ENCODE measurements around the gene ABCA12.

DNA sequence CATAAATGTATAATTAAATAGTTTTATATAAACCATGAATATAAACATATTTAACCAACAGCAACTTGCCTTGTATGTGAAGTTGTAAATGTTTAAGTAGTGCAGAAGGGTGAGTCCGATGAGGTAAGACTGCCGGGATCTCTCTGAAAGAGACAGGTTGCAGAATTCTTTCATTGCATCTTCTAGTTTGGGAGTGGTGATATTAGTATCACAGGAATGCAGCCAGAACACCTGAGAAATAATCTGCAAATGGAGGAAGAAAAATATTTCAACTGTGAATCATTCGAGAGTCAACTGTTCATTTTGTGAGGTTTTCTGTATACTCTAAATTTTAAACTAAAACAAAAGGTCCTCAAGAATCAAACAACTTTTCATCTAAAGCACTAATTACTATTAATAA, 123.0 kb downstream of the ABCA12 start:
- TF ChIP-seq, protein P1, sequence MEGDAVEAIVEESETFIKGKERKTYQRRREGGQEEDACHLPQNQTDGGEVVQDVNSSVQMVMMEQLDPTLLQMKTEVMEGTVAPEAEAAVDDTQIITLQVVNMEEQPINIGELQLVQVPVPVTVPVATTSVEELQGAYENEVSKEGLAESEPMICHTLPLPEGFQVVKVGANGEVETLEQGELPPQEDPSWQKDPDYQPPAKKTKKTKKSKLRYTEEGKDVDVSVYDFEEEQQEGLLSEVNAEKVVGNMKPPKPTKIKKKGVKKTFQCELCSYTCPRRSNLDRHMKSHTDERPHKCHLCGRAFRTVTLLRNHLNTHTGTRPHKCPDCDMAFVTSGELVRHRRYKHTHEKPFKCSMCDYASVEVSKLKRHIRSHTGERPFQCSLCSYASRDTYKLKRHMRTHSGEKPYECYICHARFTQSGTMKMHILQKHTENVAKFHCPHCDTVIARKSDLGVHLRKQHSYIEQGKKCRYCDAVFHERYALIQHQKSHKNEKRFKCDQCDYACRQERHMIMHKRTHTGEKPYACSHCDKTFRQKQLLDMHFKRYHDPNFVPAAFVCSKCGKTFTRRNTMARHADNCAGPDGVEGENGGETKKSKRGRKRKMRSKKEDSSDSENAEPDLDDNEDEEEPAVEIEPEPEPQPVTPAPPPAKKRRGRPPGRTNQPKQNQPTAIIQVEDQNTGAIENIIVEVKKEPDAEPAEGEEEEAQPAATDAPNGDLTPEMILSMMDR (IDR thresholded peaks at IDR 0.05; ENCODE audit: low read depth, low read length, poor library complexity, severe bottlenecking): no peak
- no peak for TF ChIP-seq EZH2phosphoT487 (IDR thresholded peaks at IDR 0.05; ENCODE audit: borderline replicate concordance, low read length)
